Activated gamma-delta T cell treated with anti-CD3 and anti-CD28 coated beads, Interleukin-2, amount 50 U/mL, for 16 hours (primary cell): Measurements from ENCODE around the gene NTN1.

ENCODE experiments used
- DNase-seq: peaks from one replicate; pipeline ENCODE4 v3.0.0-alpha.2; 2020; ENCODE audit warnings: low read depth

The NTN1 gene

DNA sequence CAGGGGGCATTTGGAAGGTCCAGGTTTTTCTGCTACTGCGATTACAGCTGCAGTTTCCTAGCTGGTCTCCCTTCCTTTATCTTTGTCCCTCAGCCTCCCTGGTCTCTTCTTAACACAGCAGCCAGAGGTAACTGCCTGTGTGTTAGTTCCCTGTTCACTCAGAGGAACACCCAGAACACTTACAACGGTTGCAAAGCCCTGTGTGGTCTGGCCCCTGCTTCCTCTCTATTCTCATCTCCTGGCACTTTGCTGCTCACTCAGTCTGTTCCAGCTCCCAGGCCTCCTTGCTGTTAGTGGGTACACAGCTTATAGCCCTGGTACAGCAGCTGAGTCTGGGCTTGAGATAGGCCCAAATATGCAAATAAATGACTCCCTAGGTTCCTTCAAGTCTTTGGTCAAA is 16.4 kb downstream of the NTN1 start:
- DNase-seq: no peak

- no peak for DNase-seq
These were observed 17.1 kb downstream of the NTN1 start for GRCh38 chr17:9038380-9038779.

- DNase-seq: no peak
These were observed 23.6 kb downstream of the NTN1 start for GRCh38 chr17:9044772-9045463.

DNA sequence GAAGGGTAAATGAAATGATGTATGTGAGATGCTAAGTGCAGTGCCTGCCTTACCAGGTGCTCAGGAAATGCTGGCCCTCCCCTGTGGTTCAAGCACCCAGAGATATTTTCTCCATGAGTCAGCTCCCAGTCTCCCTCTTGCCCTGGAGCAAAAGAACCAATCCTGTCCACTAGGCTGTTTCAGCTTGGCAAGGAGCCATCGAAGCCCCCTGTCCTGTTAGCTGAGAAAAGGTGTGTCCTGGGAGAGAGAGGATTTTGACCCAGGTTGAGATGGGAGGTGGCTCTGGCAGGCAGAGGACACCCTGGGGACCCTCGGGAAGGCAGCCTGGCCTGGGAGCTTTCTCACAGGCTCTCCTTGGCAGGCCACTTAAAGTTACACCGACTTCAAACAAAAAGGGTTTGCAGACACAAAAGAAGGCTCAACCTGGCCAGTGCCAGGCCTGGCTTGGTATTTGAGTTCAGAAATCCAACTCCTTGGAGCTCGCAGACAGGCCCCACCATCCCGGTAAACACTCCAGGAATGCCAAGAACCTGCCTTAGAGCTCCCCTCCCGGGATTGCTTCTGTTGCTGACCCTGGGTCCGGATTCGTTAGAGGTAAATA is 29.6 kb downstream of the NTN1 start:
- no peak for DNase-seq

GRCh38 chr17:9051561-9051960 is 30.3 kb downstream of the NTN1 start:
- DNase-seq: no peak

- DNase-seq: no peak
These were observed 31.6 kb downstream of the NTN1 start for GRCh38 chr17:9052921-9053320.

DNA sequence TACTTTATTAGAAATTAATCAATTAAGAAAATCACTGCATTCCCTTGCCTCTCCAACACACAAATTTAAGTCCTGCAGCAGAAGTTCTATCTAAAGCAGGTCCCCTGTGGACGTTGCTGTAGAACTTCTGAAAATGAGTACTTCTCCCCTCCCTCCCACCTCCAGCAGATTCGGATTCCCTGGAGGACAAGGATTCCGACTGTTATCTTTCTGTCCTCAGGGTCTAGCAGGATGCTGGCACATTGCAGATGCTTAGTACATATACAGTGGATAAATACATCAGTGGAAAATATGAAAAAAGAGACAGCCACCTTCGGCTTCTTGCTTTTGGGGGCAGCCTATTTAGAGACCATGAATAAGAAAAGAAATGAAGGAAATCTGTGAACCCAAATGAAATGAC is 32.1 kb downstream of the NTN1 start:
- no peak for DNase-seq

DNA sequence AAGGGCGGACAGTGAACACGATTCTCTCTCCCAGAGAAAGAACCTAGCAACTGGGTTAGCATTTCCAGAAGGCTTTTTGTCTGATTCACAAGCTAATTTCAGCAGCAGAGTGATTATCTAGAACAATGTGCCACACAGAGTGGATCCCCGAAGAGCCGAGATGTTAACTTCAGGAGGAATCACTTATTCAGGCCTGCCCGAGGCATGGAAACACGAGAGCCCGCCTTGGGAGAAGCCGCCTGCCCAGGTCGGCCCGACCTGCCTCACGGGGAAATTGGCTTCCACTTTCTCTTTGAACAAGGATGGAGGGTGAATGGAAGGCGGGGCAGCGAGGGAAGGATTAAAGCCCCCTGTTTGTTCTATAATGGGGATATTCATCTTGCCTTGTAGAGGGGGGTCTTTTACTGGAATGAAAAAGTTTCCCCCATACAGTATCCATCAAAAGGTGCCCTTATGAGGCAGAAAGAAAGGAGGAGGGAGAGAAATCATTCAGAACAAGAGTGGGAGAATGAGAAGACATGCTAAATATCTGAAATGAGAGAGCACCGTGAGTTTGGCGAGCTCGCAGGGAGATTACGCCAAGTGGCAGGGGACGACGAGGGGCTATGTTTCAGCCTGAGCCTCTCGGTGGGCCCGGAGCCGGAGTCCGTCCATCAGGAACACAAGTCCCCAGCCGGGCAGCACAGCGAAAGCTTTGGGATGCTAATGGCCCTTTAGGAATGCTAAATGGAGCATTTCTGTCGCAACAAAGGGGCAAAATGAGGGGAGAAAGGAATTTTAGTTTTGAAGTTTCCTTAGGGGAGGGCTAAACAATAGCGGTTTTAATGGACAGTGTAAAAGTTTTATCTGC is 33.0 kb downstream of the NTN1 start:
- DNase-seq: no peak

- DNase-seq: no peak
These were observed 34.0 kb downstream of the NTN1 start for GRCh38 chr17:9055281-9055680.

DNA sequence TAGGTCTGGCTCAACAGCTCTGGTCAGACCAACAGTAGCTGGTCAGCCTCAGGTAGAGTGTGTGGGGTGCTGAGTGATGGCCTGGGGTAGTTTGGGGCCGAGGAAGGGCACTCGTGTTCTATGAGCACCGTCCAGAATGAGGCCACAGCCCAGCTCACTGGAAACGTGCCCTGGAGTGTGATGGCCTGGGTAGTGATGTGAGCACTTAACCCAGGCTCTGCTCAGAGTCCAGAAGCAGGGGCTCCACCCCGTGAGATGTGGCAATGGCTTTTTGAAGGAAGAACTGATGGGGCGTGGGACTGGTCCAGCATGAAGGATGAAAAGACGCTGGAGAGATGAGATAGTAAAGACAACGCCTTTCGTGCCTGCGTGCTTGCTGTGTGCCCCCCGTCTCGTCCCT is 35.3 kb downstream of the NTN1 start:
- no peak for DNase-seq

GRCh38 chr17:9057310-9057709 is 36.0 kb downstream of the NTN1 start:
- DNase-seq: no peak

DNA sequence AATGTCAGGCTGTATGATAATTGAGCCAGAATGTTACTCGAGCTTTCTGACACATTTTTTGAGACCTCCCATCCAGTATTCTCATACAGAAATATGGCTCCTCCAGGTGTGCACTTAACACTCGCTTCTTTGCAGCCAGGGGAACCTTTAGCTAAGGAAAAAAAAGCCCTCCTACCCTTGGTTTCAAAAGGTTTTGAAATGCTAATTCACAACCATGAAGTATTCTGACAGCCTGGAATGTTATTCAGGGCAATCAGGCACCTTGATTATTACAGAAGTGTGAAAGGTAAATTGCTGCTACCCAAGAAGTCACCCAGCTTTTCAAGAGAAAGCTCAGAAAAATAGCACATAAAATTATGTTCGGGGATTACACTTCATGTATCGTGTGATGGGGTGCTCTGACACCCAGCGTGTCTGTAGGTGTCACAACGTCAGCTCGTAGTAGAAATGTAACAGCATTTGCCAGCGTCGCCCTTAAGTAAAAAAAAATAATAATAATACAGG is 41.1 kb downstream of the NTN1 start:
- DNase-seq: no peak

DNA sequence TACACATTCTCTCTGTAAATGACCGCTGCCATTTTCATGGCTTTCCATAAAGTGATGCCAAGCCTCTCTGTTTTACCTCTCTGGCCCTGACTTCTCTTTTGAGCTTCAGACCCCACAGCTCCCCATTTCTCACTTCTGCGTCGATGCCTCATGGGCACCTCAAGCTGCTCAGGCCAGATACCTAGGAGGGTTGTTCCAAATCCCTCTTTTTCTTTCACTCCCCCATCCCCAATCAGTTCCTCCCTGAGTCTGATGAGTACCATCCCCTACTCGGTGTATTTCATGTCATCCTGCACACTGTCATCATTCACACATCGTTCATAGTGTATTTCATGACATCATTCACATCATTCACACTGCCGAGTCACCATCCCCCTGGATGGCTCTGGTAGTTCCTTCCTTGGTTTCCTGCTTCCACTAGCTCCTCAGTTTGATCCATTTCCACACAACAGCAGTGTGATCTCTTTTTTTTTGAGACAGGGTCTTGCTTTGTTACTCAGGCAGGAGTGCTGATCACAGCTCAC is 43.1 kb downstream of the NTN1 start:
- no peak for DNase-seq

DNA sequence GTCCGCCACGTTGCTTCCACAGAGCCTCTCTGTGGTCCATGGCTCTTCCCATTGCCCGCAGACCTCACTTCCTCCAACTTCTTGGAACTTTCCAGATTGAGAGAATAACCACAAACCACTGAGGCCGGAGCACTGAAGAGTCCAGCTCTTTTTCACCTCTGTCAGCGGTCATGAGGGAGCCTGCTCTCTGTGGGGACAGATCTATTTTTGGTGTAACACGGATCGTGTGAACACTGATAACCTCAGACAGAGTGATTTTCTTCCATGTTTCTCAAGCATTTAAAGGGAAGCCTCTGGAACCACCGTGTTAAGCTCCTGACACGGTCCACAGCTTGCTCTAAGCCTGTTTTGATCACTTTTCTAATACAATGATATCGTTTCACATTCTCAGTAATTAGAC is 49.7 kb downstream of the NTN1 start:
- no peak for DNase-seq

- DNase-seq: no peak
These were observed 50.6 kb downstream of the NTN1 start for GRCh38 chr17:9071811-9072498.

DNA sequence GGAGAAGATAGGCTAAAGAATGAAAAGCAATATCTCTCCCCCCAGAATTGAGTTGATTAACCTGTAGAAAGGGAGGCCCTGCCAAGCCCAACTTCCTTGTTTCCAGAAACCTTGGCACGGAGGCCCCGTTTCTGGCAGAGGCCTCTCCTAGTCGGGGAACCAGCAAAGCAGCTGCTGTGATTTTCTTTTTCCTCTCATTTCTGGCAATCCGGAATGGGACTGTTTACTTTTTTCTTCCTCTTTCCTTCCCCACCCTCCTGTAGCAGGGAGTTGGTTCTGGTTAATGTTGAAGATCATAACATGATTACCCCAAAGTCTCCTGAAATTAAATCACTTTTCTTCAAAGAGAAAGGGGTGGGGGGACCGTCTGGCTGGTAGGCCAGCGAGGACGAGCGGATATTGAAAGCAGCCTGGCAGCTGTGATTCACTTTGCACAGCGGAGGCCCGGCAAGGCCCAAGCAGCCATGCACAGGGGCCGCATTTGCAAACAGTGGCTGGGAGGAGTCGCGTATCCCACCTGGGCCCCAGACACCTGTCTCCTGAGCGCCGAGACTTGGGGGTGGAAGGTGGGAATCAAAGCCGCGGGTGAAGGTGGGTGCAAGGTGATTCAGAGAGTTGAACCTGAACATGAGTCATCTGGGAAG is 51.5 kb downstream of the NTN1 start:
- no peak for DNase-seq

- no peak for DNase-seq
These were observed 52.8 kb downstream of the NTN1 start for GRCh38 chr17:9074131-9074530.

- no peak for DNase-seq
These were observed 58.3 kb downstream of the NTN1 start for GRCh38 chr17:9079461-9080103.

GRCh38 chr17:9080296-9080914 is 59.1 kb downstream of the NTN1 start:
- DNase-seq: no peak

GRCh38 chr17:9080983-9081382 is 59.7 kb downstream of the NTN1 start:
- no peak for DNase-seq

DNA sequence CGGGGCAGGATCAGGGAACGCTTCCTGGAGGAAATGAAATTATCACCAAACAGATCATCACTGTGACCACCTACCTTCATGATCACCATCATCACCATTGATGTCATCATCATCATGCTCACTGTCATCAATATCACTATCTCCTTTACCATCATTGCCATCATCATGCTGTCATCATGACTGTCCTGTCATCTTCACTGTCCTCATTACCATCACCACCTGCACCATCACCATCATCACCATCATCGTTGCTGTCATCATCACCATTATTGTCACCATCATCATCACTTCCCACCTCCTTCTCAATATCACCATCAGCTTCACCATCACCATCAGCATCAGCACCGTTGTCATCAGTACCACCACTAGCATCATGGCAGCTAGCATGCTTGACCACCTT is 65.3 kb downstream of the NTN1 start:
- no peak for DNase-seq
